Fibroblast of gingiva (primary cell): ENCODE measurements around the gene XAB2.

Source experiments
- DNase-seq: peaks from one replicate; pipeline ENCODE4 v3.0.0-alpha.2; 2011; ENCODE audit warnings: low read depth

The XAB2 gene

GRCh38 chr19:7632340-7633203 is 3.2 kb upstream of the XAB2 start:
- no peak for DNase-seq

GRCh38 chr19:7631577-7631976 is 2.2 kb upstream of the XAB2 start:
- no peak for DNase-seq

- DNase-seq = no peak
These were observed 595 bp downstream of the XAB2 start for GRCh38 chr19:7628589-7629311.

GRCh38 chr19:7627166-7627565 is 2.2 kb downstream of the XAB2 start:
- no peak for DNase-seq

GRCh38 chr19:7625763-7626372 is 3.5 kb downstream of the XAB2 start:
- DNase-seq = no peak

GRCh38 chr19:7624810-7625209 is 4.5 kb downstream of the XAB2 start:
- DNase-seq = no peak

GRCh38 chr19:7623725-7624603 is 5.4 kb downstream of the XAB2 start:
- DNase-seq = no peak

GRCh38 chr19:7622933-7623685 is 6.2 kb downstream of the XAB2 start:
- DNase-seq = no peak

GRCh38 chr19:7620442-7621412 is 8.6 kb downstream of the XAB2 start:
- no peak for DNase-seq

GRCh38 chr19:7619671-7620441 is 9.5 kb downstream of the XAB2 start:
- no peak for DNase-seq

GRCh38 chr19:7618771-7619510 is 10.4 kb downstream of the XAB2 start:
- DNase-seq = no peak

- DNase-seq = no peak
These were observed 11.0 kb downstream of the XAB2 start for GRCh38 chr19:7618348-7618747.

- no peak for DNase-seq
These were observed 11.6 kb downstream of the XAB2 start for GRCh38 chr19:7617735-7618134.

- DNase-seq = no peak
These were observed 12.2 kb downstream of the XAB2 start for GRCh38 chr19:7617172-7617571.

- DNase-seq = no peak
These were observed 14.2 kb downstream of the XAB2 start for GRCh38 chr19:7614859-7615741.

GRCh38 chr19:7612282-7613274 is 16.8 kb downstream of the XAB2 start:
- no peak for DNase-seq
